Nephron progenitor cell (in vitro differentiated cells): Measurements from ENCODE around the gene ADGRL3.

Source experiments
- DNase-seq: peaks from one replicate; pipeline ENCODE4 v3.0.0; 2021
- H3K27ac Mint-ChIP-seq: 2 replicates; pipeline ENCODE4 v1.8.0; 2021; ENCODE audit warnings: mild to moderate bottlenecking, moderate library complexity, mixed read lengths
- H3K27me3 Mint-ChIP-seq: 2 replicates; pipeline ENCODE4 v1.8.0; 2021; ENCODE audit warnings: mild to moderate bottlenecking, low read depth, mixed read lengths; ENCODE audit not compliant: poor library complexity
- H3K36me3 Mint-ChIP-seq: 2 replicates; pipeline ENCODE4 v1.8.0; 2021; ENCODE audit warnings: low read depth, mixed read lengths
- H3K4me1 Mint-ChIP-seq: 2 replicates; pipeline ENCODE4 v1.8.0; 2021; ENCODE audit warnings: mixed read lengths
- H3K4me3 Mint-ChIP-seq: 2 replicates; pipeline ENCODE4 v1.8.0; 2021; ENCODE audit warnings: mild to moderate bottlenecking, moderate library complexity, mixed read lengths
- H3K9me3 Mint-ChIP-seq: 2 replicates; pipeline ENCODE4 v1.8.0; 2021; ENCODE audit warnings: mild to moderate bottlenecking, moderate library complexity, mixed read lengths
- TF ChIP-seq, protein P1 (sequence below): fragments of 200-600 bp; sonication (generic); IDR thresholded peaks from 2 replicates; pipeline ENCODE4 v1.5.0; 2021; ENCODE audit warnings: antibody characterized with exemption

ADGRL3 gene

DNA sequence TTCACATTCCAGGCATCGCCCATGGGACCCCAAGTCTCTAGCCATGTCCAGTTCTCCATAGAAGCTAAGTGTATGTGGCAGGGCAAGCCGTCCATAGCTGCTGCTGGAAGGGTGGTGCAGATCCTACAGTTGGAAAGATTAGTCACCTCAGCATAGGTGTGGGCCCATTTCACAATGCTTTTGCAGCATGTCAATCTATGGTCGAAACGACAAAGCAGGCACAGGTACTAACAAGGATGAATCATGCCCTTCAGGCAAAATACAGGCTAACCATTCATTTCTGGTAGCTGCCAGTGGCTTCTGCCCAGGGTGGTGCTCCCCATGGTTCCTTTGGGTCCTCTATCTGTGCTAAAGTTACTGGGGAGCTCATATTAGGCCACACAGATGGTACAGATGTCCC lies 225.2 kb downstream of the ADGRL3 start:
- no peak for DNase-seq
- Mint-ChIP-seq H3K4me3 (no peak overlapping the region), H3K9me3 (peaks cover 5% of the 10 kb centered on the region), H3K4me1 (no peaks in the 10 kb centered on the region), H3K27ac (no peak overlapping the region), H3K36me3 (no peaks in the 10 kb centered on the region), H3K27me3 (no peaks in the 10 kb centered on the region)
- TF ChIP-seq, protein P1, sequence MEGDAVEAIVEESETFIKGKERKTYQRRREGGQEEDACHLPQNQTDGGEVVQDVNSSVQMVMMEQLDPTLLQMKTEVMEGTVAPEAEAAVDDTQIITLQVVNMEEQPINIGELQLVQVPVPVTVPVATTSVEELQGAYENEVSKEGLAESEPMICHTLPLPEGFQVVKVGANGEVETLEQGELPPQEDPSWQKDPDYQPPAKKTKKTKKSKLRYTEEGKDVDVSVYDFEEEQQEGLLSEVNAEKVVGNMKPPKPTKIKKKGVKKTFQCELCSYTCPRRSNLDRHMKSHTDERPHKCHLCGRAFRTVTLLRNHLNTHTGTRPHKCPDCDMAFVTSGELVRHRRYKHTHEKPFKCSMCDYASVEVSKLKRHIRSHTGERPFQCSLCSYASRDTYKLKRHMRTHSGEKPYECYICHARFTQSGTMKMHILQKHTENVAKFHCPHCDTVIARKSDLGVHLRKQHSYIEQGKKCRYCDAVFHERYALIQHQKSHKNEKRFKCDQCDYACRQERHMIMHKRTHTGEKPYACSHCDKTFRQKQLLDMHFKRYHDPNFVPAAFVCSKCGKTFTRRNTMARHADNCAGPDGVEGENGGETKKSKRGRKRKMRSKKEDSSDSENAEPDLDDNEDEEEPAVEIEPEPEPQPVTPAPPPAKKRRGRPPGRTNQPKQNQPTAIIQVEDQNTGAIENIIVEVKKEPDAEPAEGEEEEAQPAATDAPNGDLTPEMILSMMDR = no peak

DNA sequence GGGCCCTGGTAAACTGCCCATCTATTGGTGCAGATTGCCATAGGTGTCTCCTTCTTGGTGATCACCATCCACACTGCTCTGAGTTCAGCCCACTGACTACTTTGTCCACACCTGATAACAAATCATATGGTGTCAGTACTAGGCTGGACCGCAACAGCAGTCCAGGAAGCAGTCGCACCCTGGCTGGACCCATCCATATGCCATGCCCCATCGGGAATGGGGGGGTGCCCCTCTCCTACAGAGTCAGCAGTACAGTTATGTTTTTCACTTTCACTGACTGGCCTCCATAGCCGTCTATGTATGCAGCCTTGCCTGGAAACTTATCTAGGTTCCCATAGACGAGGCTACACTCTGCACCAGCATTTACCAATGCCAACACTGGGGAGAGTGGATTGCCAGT lies 226.1 kb downstream of the ADGRL3 start:
- Mint-ChIP-seq H3K9me3 (no peaks in the 10 kb centered on the region), H3K4me1 (no peaks in the 10 kb centered on the region), H3K27ac (no peak overlapping the region), H3K4me3 (no peak overlapping the region), H3K27me3 (no peaks in the 10 kb centered on the region), H3K36me3 (no peaks in the 10 kb centered on the region)
- DNase-seq = no peak
- TF ChIP-seq, protein P1 = no peak

DNA sequence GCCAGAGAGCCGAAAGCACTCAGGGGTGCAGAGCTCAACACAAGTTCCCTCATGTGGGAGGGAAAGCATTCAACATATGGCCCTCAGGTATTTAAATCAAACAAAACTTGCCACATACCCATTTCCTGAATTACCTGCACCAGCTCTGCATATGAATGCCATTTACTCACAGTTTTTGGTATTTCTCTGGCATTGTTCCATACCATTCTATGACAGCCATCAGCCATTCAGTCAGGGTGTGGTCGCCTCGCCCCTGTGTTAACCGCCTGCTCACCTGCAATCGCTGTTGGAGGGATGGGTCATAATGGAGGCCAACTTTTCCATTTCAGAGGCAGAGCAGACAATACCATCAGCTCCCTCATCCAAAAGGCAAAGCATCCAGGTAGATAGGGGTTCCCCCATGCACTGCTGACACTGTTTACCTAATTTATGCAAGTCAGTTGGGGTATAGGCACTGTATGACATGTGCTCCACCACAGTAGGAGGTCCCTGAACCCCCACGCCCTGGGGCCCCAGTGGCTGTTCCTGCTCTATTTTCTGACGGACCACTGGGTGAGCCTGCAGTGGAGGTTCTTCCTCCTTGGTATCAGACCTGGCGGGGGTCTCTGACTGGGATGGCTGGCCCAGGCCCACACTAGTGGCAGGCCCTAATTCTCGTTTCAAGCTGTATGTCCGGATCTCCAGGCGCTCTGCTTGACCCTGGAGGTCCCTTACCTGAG lies 227.1 kb downstream of the ADGRL3 start:
- Mint-ChIP-seq H3K36me3 (no peaks in the 10 kb centered on the region), H3K4me1 (no peaks in the 10 kb centered on the region), H3K4me3 (no peak overlapping the region), H3K27ac (no peak overlapping the region), H3K27me3 (no peaks in the 10 kb centered on the region), H3K9me3 (no peaks in the 10 kb centered on the region)
- no peak for DNase-seq
- TF ChIP-seq, protein P1 = no peak

DNA sequence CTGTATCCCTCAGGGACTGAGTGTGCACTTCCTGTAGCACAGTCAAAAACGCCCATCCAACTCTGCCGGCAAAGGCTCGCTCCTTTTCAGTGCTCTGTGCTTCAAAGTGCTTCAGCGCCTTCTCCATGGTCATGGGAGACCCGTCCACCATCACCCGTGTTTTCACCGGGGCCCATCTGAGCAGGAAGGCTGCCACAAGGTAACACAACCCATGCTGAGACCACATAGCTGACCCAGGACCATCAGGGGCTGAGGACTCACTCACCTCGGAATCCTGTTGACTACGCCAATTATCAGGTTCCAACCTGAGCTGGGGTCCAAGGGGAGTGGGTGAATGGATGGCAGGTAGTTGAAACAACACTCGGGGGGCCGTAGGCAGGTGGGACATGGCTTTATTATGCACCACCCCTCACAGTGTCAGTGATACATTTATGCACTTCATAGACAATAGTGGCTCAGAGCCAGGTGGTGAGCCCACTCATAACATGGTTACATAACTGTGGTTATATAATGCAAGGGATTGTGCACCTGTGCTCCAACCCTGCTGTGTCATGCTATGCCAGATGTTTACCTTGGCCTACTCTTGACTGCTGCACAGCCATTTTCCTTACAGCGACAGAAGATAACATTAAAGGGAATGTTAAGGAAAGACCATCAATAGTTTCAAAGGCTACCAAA lies 227.8 kb downstream of the ADGRL3 start:
- Mint-ChIP-seq H3K4me1 (no peaks in the 10 kb centered on the region), H3K27me3 (no peaks in the 10 kb centered on the region), H3K9me3 (no peaks in the 10 kb centered on the region), H3K36me3 (no peaks in the 10 kb centered on the region), H3K4me3 (no peak overlapping the region), H3K27ac (no peak overlapping the region)
- TF ChIP-seq, protein P1 = no peak
- no peak for DNase-seq

DNA sequence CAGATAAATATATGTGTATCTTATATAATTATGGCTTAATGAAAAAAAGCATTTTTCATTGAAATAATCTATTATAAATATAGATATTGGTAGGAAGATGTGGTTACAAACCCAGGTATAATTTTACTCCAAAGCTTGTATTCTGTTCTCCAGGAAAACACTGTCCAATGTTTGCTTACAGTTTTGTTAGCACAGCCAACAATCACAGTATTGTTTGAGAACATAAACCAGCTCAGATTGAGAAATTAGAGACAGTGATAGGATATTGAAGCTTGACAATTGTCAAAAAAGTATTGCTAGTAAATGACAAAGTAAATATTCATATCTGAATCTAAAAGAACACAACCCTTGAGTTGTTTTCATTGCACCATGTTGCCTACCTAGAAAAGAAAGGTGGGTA lies 228.8 kb downstream of the ADGRL3 start:
- TF ChIP-seq, protein P1 = no peak
- Mint-ChIP-seq H3K36me3 (no peaks in the 10 kb centered on the region), H3K4me3 (no peak overlapping the region), H3K9me3 (no peaks in the 10 kb centered on the region), H3K27ac (no peak overlapping the region), H3K4me1 (no peaks in the 10 kb centered on the region), H3K27me3 (no peaks in the 10 kb centered on the region)
- DNase-seq = no peak

DNA sequence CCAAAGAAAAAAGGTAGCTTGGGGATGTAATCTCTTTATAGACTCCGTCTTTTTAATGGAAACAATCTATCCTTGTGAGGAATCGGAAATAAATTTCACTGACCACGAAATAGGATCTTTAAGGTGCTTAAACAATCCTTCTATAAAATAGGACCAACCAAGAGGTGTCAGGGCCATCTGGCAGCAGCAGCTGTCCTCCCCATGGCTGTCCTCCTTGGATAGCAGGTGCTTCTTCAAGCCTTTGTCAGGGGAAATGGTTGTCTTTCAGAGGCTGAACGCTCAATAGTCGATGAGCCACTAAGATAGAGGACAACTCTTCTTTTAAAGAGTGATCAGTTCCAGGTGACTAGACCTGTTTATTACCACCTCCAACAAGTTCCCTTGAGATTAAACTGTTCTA lies 231.0 kb downstream of the ADGRL3 start:
- TF ChIP-seq, protein P1 = no peak
- H3K27ac Mint-ChIP-seq = no peak overlapping the region
- H3K27me3 Mint-ChIP-seq = no peaks in the 10 kb centered on the region
- H3K9me3 Mint-ChIP-seq = no peaks in the 10 kb centered on the region
- no peak for DNase-seq
- H3K36me3 Mint-ChIP-seq = no peaks in the 10 kb centered on the region
- no peaks in the 10 kb centered on the region for H3K4me1 Mint-ChIP-seq
- no peak overlapping the region for H3K4me3 Mint-ChIP-seq
